OCI-LY7 (cell line): ENCODE results near the gene PXDN. TPM values are rescaled to one million over a fixed set of nuclear protein-coding genes. Genes with fewer than 3 reads are reported as not detected.

Experiments
- BruUV-seq: library from RNA; stranded (reverse); fragments of 400-500 nt; replicated peaks from 2 replicates; lab custom pipeline; 2021; lab: Mats Ljungman, UMichigan
- CTCF ChIA-PET: fragments of 300-600 bp; sonication (Branson Sonifier 250); formaldehyde crosslinking; loops from one replicate; lab custom pipeline; 2022; ENCODE audit warnings: antibody characterized with exemption; ENCODE audit not compliant: unreplicated experiment; lab: Charles Lee
- POLR2A ChIA-PET: fragments of 300-600 bp; sonication (Branson Sonifier 250); formaldehyde crosslinking; loops from one replicate; lab custom pipeline; 2022; ENCODE audit warnings: antibody characterized with exemption; lab: Charles Lee
- DNase-seq: peaks from one replicate; pipeline ENCODE4 v3.0.0-alpha.2; 2015; ENCODE audit warnings: low spot score
- H2AFZ ChIP-seq: fragments of 200-600 bp; sonication (generic), shearing (Covaris generic); 2 replicates; pipeline ENCODE4 v1.6.1; 2014; ENCODE audit warnings: mild to moderate bottlenecking, antibody characterized with exemption, low read length, moderate library complexity
- H3K27ac ChIP-seq: fragments of 200-600 bp; sonication (generic); 2 replicates; pipeline ENCODE4 v1.5.1; 2014; ENCODE audit warnings: mixed run types, low read depth, mild to moderate bottlenecking, moderate library complexity, low read length, inconsistent platforms; ENCODE audit not compliant: poor library complexity, severe bottlenecking
- H3K36me3 ChIP-seq: fragments of 200-600 bp; sonication (generic); 2 replicates; pipeline ENCODE4 v1.6.1; 2014; ENCODE audit warnings: mild to moderate bottlenecking, antibody characterized with exemption, low read length, moderate library complexity, mixed read lengths; ENCODE audit not compliant: insufficient read depth
- H3K4me1 ChIP-seq: fragments of 200-600 bp; sonication (generic); 2 replicates; pipeline ENCODE4 v1.5.1; 2014; ENCODE audit warnings: mild to moderate bottlenecking, low read length; ENCODE audit not compliant: insufficient read depth, poor library complexity, severe bottlenecking
- H3K4me2 ChIP-seq: fragments of 200-600 bp; sonication (generic); 2 replicates; pipeline ENCODE4 v1.6.1; 2014; ENCODE audit warnings: mild to moderate bottlenecking, low read length
- H3K4me3 ChIP-seq: fragments of 200-600 bp; sonication (generic); 2 replicates; pipeline ENCODE4 v1.5.1; 2014; ENCODE audit warnings: mild to moderate bottlenecking, low read depth, low read length; ENCODE audit not compliant: poor library complexity, severe bottlenecking
- H3K79me2 ChIP-seq: fragments of 200-600 bp; sonication (generic); 2 replicates; pipeline ENCODE4 v1.6.1; 2016; ENCODE audit warnings: low read depth, mild to moderate bottlenecking, low read length, moderate library complexity, mixed read lengths; ENCODE audit not compliant: insufficient read depth
- H3K9me2 ChIP-seq: fragments of 200-600 bp; sonication (generic); 2 replicates; pipeline ENCODE4 v1.6.1; 2016; ENCODE audit warnings: mild to moderate bottlenecking, low read length, mixed read lengths; ENCODE audit not compliant: insufficient read depth
- H3K9me3 ChIP-seq: fragments of 200-600 bp; sonication (generic); 2 replicates; pipeline ENCODE4 v1.6.1; 2014; ENCODE audit warnings: mild to moderate bottlenecking, mixed run types, low read length, mixed read lengths
- H4K20me1 ChIP-seq: fragments of 200-600 bp; sonication (generic); 2 replicates; pipeline ENCODE4 v1.6.1; 2014; ENCODE audit warnings: mild to moderate bottlenecking, antibody characterized with exemption, low read length, moderate library complexity, mixed read lengths; ENCODE audit not compliant: insufficient read depth
- EZH2phosphoT487 ChIP-seq: fragments of 200-600 bp; sonication (generic); IDR thresholded peaks from 2 replicates; pipeline ENCODE4 v1.6.1; 2018; ENCODE audit warnings: low read depth, borderline replicate concordance, mild to moderate bottlenecking, mixed run types, antibody characterized with exemption, low read length, moderate library complexity, mixed read lengths
- intact Hi-C: fragments of 100-400 bp; cut with micrococcal nuclease; formaldehyde crosslinking; loops from one replicate; pipeline ENCODE4 v1.10.0; 2022; ENCODE audit not compliant: unreplicated experiment
- total RNA-seq, 2 experiments: library from RNA; depleted of rRNA in 1 of 2; stranded (reverse); fragments of >200 nt in 1 of 2; shearing (Covaris generic) in 1 of 2; gene quantifications; 2 replicates each; pipeline ENCODE4 v1.2.3, GENCODE V29; 2014 to 2022
- TF ChIP-seq, protein P1 (sequence below): fragments of 200-600 bp; sonication (generic); conservative IDR thresholded peaks from 2 replicates; pipeline ENCODE4 v1.5.1; 2014; ENCODE audit warnings: mild to moderate bottlenecking, antibody characterized with exemption, low read length, moderate library complexity, mixed read lengths

PXDN gene
- total RNA-seq, 2 experiments from 2014 or later = not detected

GRCh38 chr2:1658394-1659151 is 85.7 kb downstream of the PXDN start:
- TF ChIP-seq, protein P1, sequence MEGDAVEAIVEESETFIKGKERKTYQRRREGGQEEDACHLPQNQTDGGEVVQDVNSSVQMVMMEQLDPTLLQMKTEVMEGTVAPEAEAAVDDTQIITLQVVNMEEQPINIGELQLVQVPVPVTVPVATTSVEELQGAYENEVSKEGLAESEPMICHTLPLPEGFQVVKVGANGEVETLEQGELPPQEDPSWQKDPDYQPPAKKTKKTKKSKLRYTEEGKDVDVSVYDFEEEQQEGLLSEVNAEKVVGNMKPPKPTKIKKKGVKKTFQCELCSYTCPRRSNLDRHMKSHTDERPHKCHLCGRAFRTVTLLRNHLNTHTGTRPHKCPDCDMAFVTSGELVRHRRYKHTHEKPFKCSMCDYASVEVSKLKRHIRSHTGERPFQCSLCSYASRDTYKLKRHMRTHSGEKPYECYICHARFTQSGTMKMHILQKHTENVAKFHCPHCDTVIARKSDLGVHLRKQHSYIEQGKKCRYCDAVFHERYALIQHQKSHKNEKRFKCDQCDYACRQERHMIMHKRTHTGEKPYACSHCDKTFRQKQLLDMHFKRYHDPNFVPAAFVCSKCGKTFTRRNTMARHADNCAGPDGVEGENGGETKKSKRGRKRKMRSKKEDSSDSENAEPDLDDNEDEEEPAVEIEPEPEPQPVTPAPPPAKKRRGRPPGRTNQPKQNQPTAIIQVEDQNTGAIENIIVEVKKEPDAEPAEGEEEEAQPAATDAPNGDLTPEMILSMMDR = no peak
- TF ChIP-seq EZH2phosphoT487 = no peak
- ChIA-PET POLR2A (no interaction called here), CTCF (no interaction called here)
- H3K9me3 ChIP-seq = no peaks in the 10 kb centered on the region
- DNase-seq = no peak
- no peak overlapping the region for H3K27ac ChIP-seq
- H4K20me1 ChIP-seq = no peaks in the 10 kb centered on the region
- BruUV-seq = no TSS peak
- intact Hi-C loops = loop anchor here (5.0 kb wide), 1 partner anchor 66 kb away; no protein-coding TSS in a partner anchor
- H3K4me2 ChIP-seq = no peak overlapping the region
- H3K9me2 ChIP-seq = no peaks in the 10 kb centered on the region
- H3K4me3 ChIP-seq = no peak overlapping the region
- no peaks in the 10 kb centered on the region for H3K79me2 ChIP-seq
- no peaks in the 10 kb centered on the region for H3K4me1 ChIP-seq
- H2AFZ ChIP-seq = no peak overlapping the region
- H3K36me3 ChIP-seq = no peaks in the 10 kb centered on the region

GRCh38 chr2:1656961-1657841 is 87.1 kb downstream of the PXDN start:
- no peak for DNase-seq
- POLR2A ChIA-PET = no interaction called here
- intact Hi-C loops = loop anchor here (5.0 kb wide), 1 partner anchor 65 kb away; no protein-coding TSS in a partner anchor

More at GRCh38 chr2:1656961-1657841, 87.1 kb downstream of the PXDN start:
- Histone ChIP-seq H3K4me3 (no peak overlapping the region), H3K36me3 (no peaks in the 10 kb centered on the region), H3K9me2 (no peaks in the 10 kb centered on the region), H3K9me3 (no peaks in the 10 kb centered on the region), H2AFZ (no peak overlapping the region), H3K4me2 (no peak overlapping the region), H4K20me1 (no peaks in the 10 kb centered on the region), H3K4me1 (no peaks in the 10 kb centered on the region), H3K79me2 (no peaks in the 10 kb centered on the region), H3K27ac (no peak overlapping the region)
- CTCF ChIA-PET = no interaction called here
- TF ChIP-seq, protein P1 = 0 out of 2 replicates have a peak, but pooled peaks have one; percentile 12
- no peak for TF ChIP-seq EZH2phosphoT487
- BruUV-seq = no TSS peak
